Fibroblast of lung (primary cell): ENCODE data around the gene UBTD1. TPM values are rescaled to one million over a fixed set of nuclear protein-coding genes. Genes with fewer than 3 reads are reported as not detected.

Experiments
- DNase-seq, 2 donors: peaks; one replicate each; pipeline versions ENCODE4 v3.0.0 to v3.0.0-alpha.2; 2010; ENCODE audit warnings: low read depth in 2 of 2
- H2AFZ ChIP-seq: 2 replicates; pipeline ENCODE4 v1.5.1; 2012; ENCODE audit warnings: low read length, control low read depth, inconsistent platforms
- H3K27ac ChIP-seq: 2 replicates; pipeline ENCODE4 v1.5.1; 2011; ENCODE audit warnings: low read length, control low read depth; ENCODE audit not compliant: insufficient read depth
- H3K27me3 ChIP-seq: 2 replicates; pipeline ENCODE4 v1.5.1; 2011; ENCODE audit warnings: mild to moderate bottlenecking, low read length; ENCODE audit not compliant: control insufficient read depth, insufficient read depth
- H3K36me3 ChIP-seq: 2 replicates; pipeline ENCODE4 v1.5.1; 2011; ENCODE audit warnings: low read length; ENCODE audit not compliant: control insufficient read depth, insufficient read depth
- H3K4me1 ChIP-seq: 2 replicates; pipeline ENCODE4 v1.5.1; 2011; ENCODE audit warnings: low read length; ENCODE audit not compliant: control insufficient read depth, insufficient read depth; ENCODE audit errors: extremely low read depth
- H3K4me2 ChIP-seq: 2 replicates; pipeline ENCODE4 v1.5.1; 2011; ENCODE audit warnings: low read length, control low read depth; ENCODE audit not compliant: insufficient read depth; ENCODE audit errors: extremely low read depth
- H3K4me3 ChIP-seq, 4 experiments: fragments of 200-600 bp in 1 of 4; sonication (generic) in 1 of 4; replicated peaks in 1 of 4; 2 replicates each; pipeline ENCODE4 v1.5.1; 2011 to 2016; ENCODE audit warnings: low read length in 4 of 4, low read depth in 3 of 4, mild to moderate bottlenecking in 3 of 4, control low read depth in 2 of 4, inconsistent platforms in 1 of 4, mixed read lengths in 1 of 4; ENCODE audit not compliant: insufficient read depth in 1 of 4; ENCODE audit errors: control extremely low read depth in 1 of 4
- H3K79me2 ChIP-seq: 2 replicates; pipeline ENCODE4 v1.5.1; 2012; ENCODE audit warnings: mild to moderate bottlenecking, low read length, inconsistent platforms; ENCODE audit not compliant: control insufficient read depth, insufficient read depth
- H3K9ac ChIP-seq: 2 replicates; pipeline ENCODE4 v1.5.1; 2011; ENCODE audit warnings: mild to moderate bottlenecking, low read length, control low read depth; ENCODE audit not compliant: insufficient read depth
- H3K9me3 ChIP-seq: 2 replicates; pipeline ENCODE4 v1.5.1; 2012; ENCODE audit warnings: low read depth, low read length; ENCODE audit not compliant: control insufficient read depth, insufficient read depth
- H4K20me1 ChIP-seq: 2 replicates; pipeline ENCODE4 v1.5.1; 2011; ENCODE audit warnings: low read length; ENCODE audit not compliant: control insufficient read depth, insufficient read depth; ENCODE audit errors: extremely low read depth
- CTCF ChIP-seq, 2 donors: IDR thresholded peaks in 1 of 2; conservative IDR thresholded peaks in 1 of 2; 1 replicate in 1 of 2; 2 replicates in 1 of 2; pipeline ENCODE4 v1.5.1; 2011 to 2012; ENCODE audit warnings: low read length in 2 of 2, control low read depth in 1 of 2, inconsistent platforms in 1 of 2, low read depth in 1 of 2, mild to moderate bottlenecking in 1 of 2
- EZH2 ChIP-seq: IDR thresholded peaks from 2 replicates; pipeline ENCODE4 v1.5.1; 2012; ENCODE audit warnings: low read length, control low read depth, mild to moderate bottlenecking; ENCODE audit errors: missing control alignments
- polyA plus RNA-seq, 2 donors: library from polyadenylated mRNA; depleted of rRNA in 1 of 2; stranded (reverse) in 1 of 2; unstranded in 1 of 2; fragments of >200 nt; gene quantifications; 2 replicates each; pipeline ENCODE4 v1.2.1, GENCODE V29; 2011 to 2012; ENCODE audit warnings: missing spikeins in 1 of 2
- total RNA-seq: library from RNA; depleted of rRNA; stranded (reverse); fragments of >200 nt; gene quantifications from 2 replicates; pipeline ENCODE4 v1.2.1, GENCODE V29; 2014

Gene UBTD1
- total and polyA plus RNA-seq, 2 donors (not counting 1 experiment from before 2014, with no cell fraction given): 10.7 to 22.0 TPM

GRCh38 chr10:97512993-97513392 lies 14.3 kb downstream of the UBTD1 start:
- Histone ChIP-seq H3K4me3 (no peak overlapping the region), H4K20me1 (peaks cover 2% of the 10 kb centered on the region), H3K4me1 (peaks cover 1% of the 10 kb centered on the region), H3K27me3 (no peaks in the 10 kb centered on the region), H3K27ac (no peak overlapping the region), H2AFZ (no peak overlapping the region), H3K9ac (no peak overlapping the region), H3K9me3 (no peaks in the 10 kb centered on the region), H3K36me3 (no peaks in the 10 kb centered on the region), H3K79me2 (peaks cover 5% of the 10 kb centered on the region), H3K4me2 (no peak overlapping the region)
- DNase-seq: peak; percentile 20 to 61
- no peak for TF ChIP-seq CTCF (conservative IDR thresholded peaks at IDR 0.05 in 1 of 2, IDR thresholded peaks at IDR 0.05 in 1 of 2; ENCODE audit: low read depth in 1 of 2, low read length in 2 of 2)
- TF ChIP-seq EZH2: no peak

GRCh38 chr10:97514344-97514743 lies 15.6 kb downstream of the UBTD1 start:
- H3K27ac ChIP-seq: no peak overlapping the region
- H3K27me3 ChIP-seq: no peaks in the 10 kb centered on the region
- H4K20me1 ChIP-seq: peaks cover 2% of the 10 kb centered on the region
- H3K9ac ChIP-seq: no peak overlapping the region
- DNase-seq: no peak
- H3K4me3 ChIP-seq: no peak overlapping the region
- peaks cover 6% of the 10 kb centered on the region for H3K4me1 ChIP-seq
- no peak overlapping the region for H2AFZ ChIP-seq
- peaks cover 3% of the 10 kb centered on the region for H3K79me2 ChIP-seq
- no peaks in the 10 kb centered on the region for H3K9me3 ChIP-seq
- H3K36me3 ChIP-seq: no peaks in the 10 kb centered on the region
- H3K4me2 ChIP-seq: no peak overlapping the region
- TF ChIP-seq EZH2: no peak
- TF ChIP-seq CTCF (conservative IDR thresholded peaks at IDR 0.05 in 1 of 2, IDR thresholded peaks at IDR 0.05 in 1 of 2; ENCODE audit: low read depth in 1 of 2, low read length in 2 of 2): no peak

DNA sequence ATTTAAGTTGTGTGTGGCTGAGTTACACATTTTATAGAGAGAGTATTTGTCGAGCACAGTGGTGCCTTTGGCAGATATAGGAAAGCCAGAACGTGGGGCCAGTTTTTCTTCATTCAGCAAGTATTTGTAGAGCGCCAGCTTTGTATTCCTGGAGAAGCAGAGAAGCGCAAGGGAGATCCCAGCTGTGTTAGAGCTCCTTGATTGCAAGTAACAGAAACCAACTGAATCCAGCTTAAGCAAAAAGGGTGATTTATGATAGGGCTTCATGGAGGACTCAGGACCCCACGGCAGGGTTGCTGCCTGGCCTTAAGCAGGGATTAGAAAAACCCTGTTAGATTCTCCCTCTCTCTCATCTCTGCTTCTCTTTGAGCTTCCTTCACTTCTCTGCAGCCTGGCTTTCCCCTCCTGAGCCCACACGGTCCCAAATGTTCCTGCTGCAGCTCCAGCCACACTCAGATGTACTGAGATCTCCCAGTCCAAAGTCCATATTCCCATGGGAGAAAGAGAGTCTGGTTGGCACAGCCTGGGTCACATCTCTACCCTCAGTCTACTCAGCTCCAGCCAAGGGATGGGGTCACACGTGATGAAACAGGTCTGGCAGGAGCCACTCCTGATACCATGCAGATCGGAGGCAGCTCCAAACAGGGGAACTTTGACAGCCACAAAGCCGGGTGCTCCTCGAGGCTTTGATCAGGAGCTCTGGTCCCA lies 16.7 kb downstream of the UBTD1 start:
- H2AFZ ChIP-seq: no peak overlapping the region
- H4K20me1 ChIP-seq: peaks cover 5% of the 10 kb centered on the region
- no peak for DNase-seq
- H3K36me3 ChIP-seq: no peaks in the 10 kb centered on the region
- no peaks in the 10 kb centered on the region for H3K27me3 ChIP-seq
- peaks cover 6% of the 10 kb centered on the region for H3K4me1 ChIP-seq
- no peak overlapping the region for H3K27ac ChIP-seq
- TF ChIP-seq CTCF (conservative IDR thresholded peaks at IDR 0.05 in 1 of 2, IDR thresholded peaks at IDR 0.05 in 1 of 2; ENCODE audit: low read depth in 1 of 2, low read length in 2 of 2) (no peak), EZH2 (no peak)
- H3K79me2 ChIP-seq: peaks cover 8% of the 10 kb centered on the region
- no peak overlapping the region for H3K4me3 ChIP-seq
- no peaks in the 10 kb centered on the region for H3K9me3 ChIP-seq
- no peak overlapping the region for H3K4me2 ChIP-seq
- H3K9ac ChIP-seq: no peak overlapping the region
